Hepatocyte (in vitro differentiated cells): ENCODE data around the gene CDH18. TPM values are rescaled to one million over a fixed set of nuclear protein-coding genes. Genes with fewer than 3 reads are reported as not detected.

Source experiments
- DNase-seq: peaks from one replicate; pipeline ENCODE4 v3.0.0-alpha.2; 2016; ENCODE audit warnings: low spot score
- H2AFZ ChIP-seq: fragments of 200-600 bp; sonication (generic); 2 replicates; pipeline ENCODE4 v1.6.0; 2016; ENCODE audit warnings: antibody characterized with exemption, mild to moderate bottlenecking
- H3K27ac ChIP-seq: fragments of 200-600 bp; sonication (generic); 2 replicates; pipeline ENCODE4 v1.5.1; 2016; ENCODE audit warnings: mild to moderate bottlenecking
- H3K27me3 ChIP-seq: fragments of 200-600 bp; sonication (generic); 2 replicates; pipeline ENCODE4 v1.6.1; 2016
- H3K36me3 ChIP-seq: fragments of 200-600 bp; sonication (generic); replicated peaks from 2 replicates; pipeline ENCODE4 v1.5.1; 2016; ENCODE audit warnings: low read depth; ENCODE audit not compliant: insufficient read depth
- H3K4me1 ChIP-seq: fragments of 200-600 bp; sonication (generic); 2 replicates; pipeline ENCODE4 v1.5.1; 2016; ENCODE audit warnings: mild to moderate bottlenecking, moderate library complexity; ENCODE audit not compliant: insufficient read depth
- H3K4me2 ChIP-seq: fragments of 200-600 bp; sonication (generic); 2 replicates; pipeline ENCODE4 v1.6.0; 2016
- H3K4me3 ChIP-seq: fragments of 200-600 bp; sonication (generic); 2 replicates; pipeline ENCODE4 v1.5.1; 2016; ENCODE audit warnings: mild to moderate bottlenecking
- H3K79me2 ChIP-seq: fragments of 200-600 bp; sonication (generic); 2 replicates; pipeline ENCODE4 v1.6.0; 2017; ENCODE audit warnings: mild to moderate bottlenecking
- H3K9me2 ChIP-seq: fragments of 200-600 bp; sonication (generic); replicated peaks from 2 replicates; pipeline ENCODE4 v1.6.0; 2017; ENCODE audit warnings: mild to moderate bottlenecking; ENCODE audit not compliant: insufficient read depth
- H3K9me3 ChIP-seq: fragments of 200-600 bp; sonication (generic); 2 replicates; pipeline ENCODE4 v1.5.1; 2016; ENCODE audit warnings: low read depth, mild to moderate bottlenecking
- H4K20me1 ChIP-seq: fragments of 200-600 bp; sonication (generic); 2 replicates; pipeline ENCODE4 v1.6.0; 2016; ENCODE audit warnings: mild to moderate bottlenecking; ENCODE audit not compliant: insufficient read depth, poor library complexity, severe bottlenecking
- EZH2 ChIP-seq: fragments of 200-600 bp; sonication (generic); IDR thresholded peaks from 2 replicates; pipeline ENCODE4 v1.6.1; 2016; ENCODE audit warnings: antibody characterized with exemption, mild to moderate bottlenecking, borderline replicate concordance
- EZH2phosphoT487 ChIP-seq: fragments of 200-600 bp; sonication (generic); IDR thresholded peaks from one replicate; pipeline ENCODE4 v1.6.1; 2018; ENCODE audit warnings: antibody characterized with exemption, mild to moderate bottlenecking, low read depth, moderate library complexity; ENCODE audit not compliant: unreplicated experiment, severe bottlenecking
- WGBS: methylation state at CpG from one replicate; pipeline ENCODE4 v1.1.6; 2016; ENCODE audit warnings: low lambda C conversion rate; ENCODE audit errors: missing lambda C conversion rate; 5-methylcytosine and 5-hydroxymethylcytosine counted together
- polyA plus RNA-seq: library from polyadenylated mRNA; unstranded; fragments of >200 nt; fragmentation: Nextera tagmentation; extraction: Ambion mirVana; gene quantifications from 2 replicates; pipeline ENCODE4 v1.2.1, GENCODE V29; 2016
- total RNA-seq: library from RNA; depleted of rRNA; stranded (reverse); fragments of >200 nt; gene quantifications from 2 replicates; pipeline ENCODE4 v1.2.3, GENCODE V29; 2014
- TF ChIP-seq, protein P1 (sequence below): fragments of 200-600 bp; sonication (generic); IDR thresholded peaks from 2 replicates; pipeline ENCODE4 v1.5.1; 2016; ENCODE audit warnings: antibody characterized with exemption, mild to moderate bottlenecking; ENCODE audit not compliant: poor library complexity

CDH18 gene
- total and polyA plus RNA-seq, 2 experiments from 2014 or later, result 0.71 to 1.5 TPM

GRCh38 chr5:19885040-19885824, 102.8 kb downstream of the CDH18 start:
- H3K4me3 ChIP-seq, result no peak overlapping the region
- H3K4me2 ChIP-seq, result no peak overlapping the region
- H3K36me3 ChIP-seq, result no peaks in the 10 kb centered on the region
- H3K79me2 ChIP-seq, result no peaks in the 10 kb centered on the region
- H3K9me3 ChIP-seq, result no peaks in the 10 kb centered on the region
- 63% methylated on average over 5 of the region's 5 CpGs for WGBS
- no peak overlapping the region for H3K27ac ChIP-seq
- H3K9me2 ChIP-seq, result no peaks in the 10 kb centered on the region
- H2AFZ ChIP-seq, result no peak overlapping the region
- no peaks in the 10 kb centered on the region for H4K20me1 ChIP-seq
- H3K27me3 ChIP-seq, result no peaks in the 10 kb centered on the region
- TF ChIP-seq EZH2phosphoT487, result no peak
- TF ChIP-seq EZH2, result no peak
- TF ChIP-seq, protein P1, sequence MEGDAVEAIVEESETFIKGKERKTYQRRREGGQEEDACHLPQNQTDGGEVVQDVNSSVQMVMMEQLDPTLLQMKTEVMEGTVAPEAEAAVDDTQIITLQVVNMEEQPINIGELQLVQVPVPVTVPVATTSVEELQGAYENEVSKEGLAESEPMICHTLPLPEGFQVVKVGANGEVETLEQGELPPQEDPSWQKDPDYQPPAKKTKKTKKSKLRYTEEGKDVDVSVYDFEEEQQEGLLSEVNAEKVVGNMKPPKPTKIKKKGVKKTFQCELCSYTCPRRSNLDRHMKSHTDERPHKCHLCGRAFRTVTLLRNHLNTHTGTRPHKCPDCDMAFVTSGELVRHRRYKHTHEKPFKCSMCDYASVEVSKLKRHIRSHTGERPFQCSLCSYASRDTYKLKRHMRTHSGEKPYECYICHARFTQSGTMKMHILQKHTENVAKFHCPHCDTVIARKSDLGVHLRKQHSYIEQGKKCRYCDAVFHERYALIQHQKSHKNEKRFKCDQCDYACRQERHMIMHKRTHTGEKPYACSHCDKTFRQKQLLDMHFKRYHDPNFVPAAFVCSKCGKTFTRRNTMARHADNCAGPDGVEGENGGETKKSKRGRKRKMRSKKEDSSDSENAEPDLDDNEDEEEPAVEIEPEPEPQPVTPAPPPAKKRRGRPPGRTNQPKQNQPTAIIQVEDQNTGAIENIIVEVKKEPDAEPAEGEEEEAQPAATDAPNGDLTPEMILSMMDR, result no peak
- no peak for DNase-seq
- no peaks in the 10 kb centered on the region for H3K4me1 ChIP-seq

DNA sequence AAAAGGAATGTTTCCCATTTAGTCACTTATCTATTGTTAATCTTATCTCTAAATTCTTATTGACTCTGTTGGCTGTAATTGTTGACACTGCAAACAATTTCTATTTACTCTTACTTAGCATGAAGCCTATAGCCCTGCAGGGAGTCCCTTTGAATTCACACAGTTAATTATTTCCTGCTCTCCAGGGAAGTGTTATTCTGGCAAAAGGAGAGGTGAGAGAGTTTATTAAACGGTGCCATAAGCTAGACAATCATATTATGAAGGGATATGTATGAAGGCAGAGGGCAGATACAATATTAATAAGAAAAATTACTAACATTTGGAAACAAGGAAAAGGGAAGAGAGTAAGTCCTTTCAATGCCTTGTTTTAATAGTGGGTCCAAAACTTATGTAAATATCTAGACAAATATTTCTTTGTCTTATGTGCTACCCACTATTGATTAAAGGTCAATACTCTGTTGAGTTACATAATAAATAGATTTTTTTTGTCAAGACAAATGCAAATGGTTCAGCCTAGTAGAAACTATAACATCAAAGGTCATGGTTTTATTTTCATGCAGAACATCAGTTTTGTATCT, 107.1 kb downstream of the CDH18 start:
- H3K9me2 ChIP-seq, result no peaks in the 10 kb centered on the region
- WGBS, result 0% methylated on average over 1 of the region's 1 CpG
- DNase-seq, result peak; percentile 28
- H3K4me1 ChIP-seq, result no peaks in the 10 kb centered on the region
- no peaks in the 10 kb centered on the region for H3K36me3 ChIP-seq
- H4K20me1 ChIP-seq, result no peaks in the 10 kb centered on the region
- peak; percentile 96 for TF ChIP-seq EZH2phosphoT487
- TF ChIP-seq, protein P1, result no peak
- no peak overlapping the region for H3K27ac ChIP-seq
- no peak overlapping the region for H2AFZ ChIP-seq
- no peak overlapping the region for H3K4me3 ChIP-seq
- H3K4me2 ChIP-seq, result peak overlapping the region; percentile 17
- H3K79me2 ChIP-seq, result no peaks in the 10 kb centered on the region
- no peaks in the 10 kb centered on the region for H3K27me3 ChIP-seq
- no peaks in the 10 kb centered on the region for H3K9me3 ChIP-seq

- TF ChIP-seq, protein P1, result no peak
- Histone ChIP-seq H3K36me3 (no peaks in the 10 kb centered on the region), H3K4me3 (no peak overlapping the region), H3K79me2 (no peaks in the 10 kb centered on the region), H3K9me3 (no peaks in the 10 kb centered on the region), H3K9me2 (no peaks in the 10 kb centered on the region), H3K27me3 (no peaks in the 10 kb centered on the region), H3K27ac (no peak overlapping the region), H2AFZ (no peak overlapping the region), H4K20me1 (no peaks in the 10 kb centered on the region), H3K4me2 (peak overlapping the region; percentile 3), H3K4me1 (no peaks in the 10 kb centered on the region)
- no peak for DNase-seq
Observed at GRCh38 chr5:19880458-19880857, 107.5 kb downstream of the CDH18 start.
